Peyer's patch (tissue), 4 donors: ENCODE results near the gene PALLD.

ENCODE experiments used
- POLR2A ChIP-seq, 2 donors: fragments of 450-650 bp; IDR thresholded peaks; one replicate each; pipeline ENCODE4 v1.5.1; 2017; ENCODE audit warnings: antibody characterized with exemption in 2 of 2, mild to moderate bottlenecking in 2 of 2, moderate library complexity in 2 of 2
- TF ChIP-seq, protein P1 (sequence below), 6 experiments: fragments of 450-650 bp in 4 of 6; fragments of 200-600 bp in 2 of 6; sonication (generic) in 1 of 6; IDR thresholded peaks; one replicate each; pipeline ENCODE4 v1.5.1; 2017 to 2019; ENCODE audit warnings: antibody characterized with exemption in 6 of 6, mild to moderate bottlenecking in 3 of 6, moderate library complexity in 1 of 6

DNA sequence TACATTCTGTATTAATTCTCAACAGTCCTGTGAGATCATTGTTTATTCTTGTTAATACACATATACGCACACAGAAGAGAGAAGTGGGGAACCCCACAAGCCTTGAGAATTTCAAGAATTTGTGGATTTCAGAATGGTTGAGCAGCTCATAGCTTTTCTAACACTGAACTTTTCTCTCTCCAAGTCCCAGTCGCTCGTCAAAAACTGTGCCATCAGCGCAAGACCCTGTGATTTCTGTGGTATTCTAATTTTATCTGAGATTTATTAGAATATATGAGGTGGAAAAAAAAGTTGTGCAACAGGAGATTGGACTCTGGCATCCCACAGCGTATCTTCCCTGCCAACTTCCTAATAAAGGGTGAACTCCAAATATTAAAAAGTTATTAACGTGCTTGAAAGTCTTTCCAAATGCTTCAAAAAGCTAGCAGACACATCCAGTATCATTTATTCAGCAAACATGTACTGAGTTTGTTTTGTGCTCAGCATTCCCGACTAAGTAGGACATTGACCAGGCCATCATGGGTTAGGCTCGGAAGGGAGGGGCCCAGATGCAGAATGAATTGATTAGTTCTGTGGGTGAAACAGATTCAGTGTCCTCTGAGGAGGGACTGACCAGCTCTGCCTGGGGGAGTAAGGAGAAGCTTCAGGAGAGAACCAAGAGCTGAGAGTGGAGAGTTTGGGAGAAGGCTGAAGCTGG, 347.6 kb downstream of the PALLD start:
- TF ChIP-seq, protein P1, sequence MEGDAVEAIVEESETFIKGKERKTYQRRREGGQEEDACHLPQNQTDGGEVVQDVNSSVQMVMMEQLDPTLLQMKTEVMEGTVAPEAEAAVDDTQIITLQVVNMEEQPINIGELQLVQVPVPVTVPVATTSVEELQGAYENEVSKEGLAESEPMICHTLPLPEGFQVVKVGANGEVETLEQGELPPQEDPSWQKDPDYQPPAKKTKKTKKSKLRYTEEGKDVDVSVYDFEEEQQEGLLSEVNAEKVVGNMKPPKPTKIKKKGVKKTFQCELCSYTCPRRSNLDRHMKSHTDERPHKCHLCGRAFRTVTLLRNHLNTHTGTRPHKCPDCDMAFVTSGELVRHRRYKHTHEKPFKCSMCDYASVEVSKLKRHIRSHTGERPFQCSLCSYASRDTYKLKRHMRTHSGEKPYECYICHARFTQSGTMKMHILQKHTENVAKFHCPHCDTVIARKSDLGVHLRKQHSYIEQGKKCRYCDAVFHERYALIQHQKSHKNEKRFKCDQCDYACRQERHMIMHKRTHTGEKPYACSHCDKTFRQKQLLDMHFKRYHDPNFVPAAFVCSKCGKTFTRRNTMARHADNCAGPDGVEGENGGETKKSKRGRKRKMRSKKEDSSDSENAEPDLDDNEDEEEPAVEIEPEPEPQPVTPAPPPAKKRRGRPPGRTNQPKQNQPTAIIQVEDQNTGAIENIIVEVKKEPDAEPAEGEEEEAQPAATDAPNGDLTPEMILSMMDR (IDR thresholded peaks at IDR 0.05): no peak
- no peak for TF ChIP-seq POLR2A (IDR thresholded peaks at IDR 0.05)
